Chondrocyte (in vitro differentiated cells): ENCODE data around the gene LHX6. TPM values are rescaled to one million over a fixed set of nuclear protein-coding genes. Genes with fewer than 3 reads are reported as not detected.

ENCODE experiments used
- DNase-seq: peaks from one replicate; pipeline ENCODE4 v3.0.0; 2021; ENCODE audit warnings: mixed read lengths, low spot score
- H3K27ac Mint-ChIP-seq: one replicate; pipeline ENCODE4 v1.8.0; 2021; ENCODE audit warnings: mild to moderate bottlenecking, moderate library complexity, mixed read lengths; ENCODE audit not compliant: unreplicated experiment
- H3K27me3 Mint-ChIP-seq: 2 replicates; pipeline ENCODE4 v1.8.0; 2021; ENCODE audit warnings: low read depth, mixed read lengths
- H3K36me3 Mint-ChIP-seq: 2 replicates; pipeline ENCODE4 v1.8.0; 2021; ENCODE audit warnings: low read depth, mixed read lengths
- H3K4me1 Mint-ChIP-seq: 2 replicates; pipeline ENCODE4 v1.8.0; 2021; ENCODE audit warnings: low read depth, mild to moderate bottlenecking, mixed read lengths
- H3K4me3 Mint-ChIP-seq: one replicate; pipeline ENCODE4 v1.8.0; 2021; ENCODE audit warnings: mild to moderate bottlenecking, moderate library complexity, mixed read lengths; ENCODE audit not compliant: unreplicated experiment
- H3K9me3 Mint-ChIP-seq: 2 replicates; pipeline ENCODE4 v1.8.0; 2021; ENCODE audit warnings: low read depth, mixed read lengths
- long read RNA-seq: library from polyadenylated mRNA; stranded (forward); transcript quantifications from one replicate; pipeline ENCODE4 v2.0.0, GENCODE V29; 2021
- total RNA-seq: library from RNA; stranded (reverse); gene quantifications from 3 replicates; pipeline ENCODE4 v1.2.1, GENCODE V29; 2021
- TF ChIP-seq, protein P1 (sequence below): fragments of 200-600 bp; sonication (generic); IDR thresholded peaks from 2 replicates; pipeline ENCODE4 v1.5.0; 2021; ENCODE audit warnings: antibody characterized with exemption, mild to moderate bottlenecking, moderate library complexity

Gene LHX6
- not detected in 3 replicates for total RNA-seq
- long read RNA-seq, partial matches to known transcripts: 1 of 1 reads
- long read RNA-seq, other reads (novel, unspliced or antisense): 0 of 1 reads

DNA sequence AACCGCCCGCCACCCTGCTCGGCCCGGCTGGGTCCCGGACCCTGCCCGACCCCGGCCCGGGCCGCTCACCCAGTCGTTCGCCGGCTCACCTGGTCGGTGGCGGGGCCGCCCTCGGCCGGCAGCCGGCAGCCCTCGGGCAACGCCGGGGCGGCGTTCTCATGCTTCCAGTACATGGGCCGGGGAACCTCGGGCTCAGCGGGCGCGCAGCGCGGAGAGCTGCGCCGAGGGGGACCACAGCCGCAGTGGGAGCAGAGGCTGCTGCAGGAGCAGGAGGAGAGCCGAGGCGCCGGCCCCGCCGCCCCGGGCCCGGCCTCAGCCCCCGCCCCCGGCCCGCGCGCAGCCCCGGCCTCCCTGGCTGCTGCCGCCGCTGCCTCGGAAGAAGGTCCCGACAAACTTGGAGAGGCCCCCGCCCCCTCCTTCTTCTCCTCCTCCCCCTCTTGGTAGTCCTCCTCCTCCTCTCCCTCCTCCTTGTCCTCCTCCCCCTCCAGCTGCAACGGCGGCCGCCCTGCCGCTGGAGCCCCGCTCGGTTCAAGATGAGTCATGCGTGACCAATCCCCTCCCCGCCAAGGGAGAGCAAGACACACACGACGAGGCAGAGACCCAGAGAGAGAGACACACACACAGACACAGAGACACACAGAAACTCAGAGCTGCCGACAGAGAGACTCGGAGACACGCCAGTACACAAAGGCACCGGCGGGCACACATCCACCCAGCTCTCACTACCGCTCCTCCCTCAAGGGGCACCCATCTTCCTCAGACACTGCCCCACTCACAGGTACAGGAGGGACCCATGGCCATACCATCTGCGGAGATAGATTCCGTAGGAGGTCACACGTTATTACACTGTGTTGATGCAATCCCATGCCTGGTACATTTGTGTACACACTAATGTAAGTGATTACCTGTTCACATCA is at the start of gene LHX6:
LHX6 (minus strand) TSS at position 390 of the 917 bp plus-strand sequence; CDS start at position 173, 217 bp downstream.
- TF ChIP-seq, protein P1, sequence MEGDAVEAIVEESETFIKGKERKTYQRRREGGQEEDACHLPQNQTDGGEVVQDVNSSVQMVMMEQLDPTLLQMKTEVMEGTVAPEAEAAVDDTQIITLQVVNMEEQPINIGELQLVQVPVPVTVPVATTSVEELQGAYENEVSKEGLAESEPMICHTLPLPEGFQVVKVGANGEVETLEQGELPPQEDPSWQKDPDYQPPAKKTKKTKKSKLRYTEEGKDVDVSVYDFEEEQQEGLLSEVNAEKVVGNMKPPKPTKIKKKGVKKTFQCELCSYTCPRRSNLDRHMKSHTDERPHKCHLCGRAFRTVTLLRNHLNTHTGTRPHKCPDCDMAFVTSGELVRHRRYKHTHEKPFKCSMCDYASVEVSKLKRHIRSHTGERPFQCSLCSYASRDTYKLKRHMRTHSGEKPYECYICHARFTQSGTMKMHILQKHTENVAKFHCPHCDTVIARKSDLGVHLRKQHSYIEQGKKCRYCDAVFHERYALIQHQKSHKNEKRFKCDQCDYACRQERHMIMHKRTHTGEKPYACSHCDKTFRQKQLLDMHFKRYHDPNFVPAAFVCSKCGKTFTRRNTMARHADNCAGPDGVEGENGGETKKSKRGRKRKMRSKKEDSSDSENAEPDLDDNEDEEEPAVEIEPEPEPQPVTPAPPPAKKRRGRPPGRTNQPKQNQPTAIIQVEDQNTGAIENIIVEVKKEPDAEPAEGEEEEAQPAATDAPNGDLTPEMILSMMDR: no peak
- peaks cover 47% of the 10 kb centered on the region for H3K27me3 Mint-ChIP-seq
- H3K27ac Mint-ChIP-seq: no peak within 1 kb of the TSS
- peak within 1 kb of the TSS; percentile 41 for H3K4me3 Mint-ChIP-seq
- DNase-seq: no peak
- H3K36me3 Mint-ChIP-seq: peaks cover 2% of the 10 kb centered on the region
- H3K4me1 Mint-ChIP-seq: peaks cover 13% of the 10 kb centered on the region
- H3K9me3 Mint-ChIP-seq: no peaks in the 10 kb centered on the region

GRCh38 chr9:122277285-122277897 is 48.6 kb upstream of the LHX6 start:
- no peak overlapping the region for H3K4me3 Mint-ChIP-seq
- H3K4me1 Mint-ChIP-seq: peaks cover 14% of the 10 kb centered on the region
- peaks cover 21% of the 10 kb centered on the region for H3K36me3 Mint-ChIP-seq
- no peak for DNase-seq
- no peaks in the 10 kb centered on the region for H3K27me3 Mint-ChIP-seq
- TF ChIP-seq, protein P1: no peak
- H3K9me3 Mint-ChIP-seq: peaks cover 12% of the 10 kb centered on the region
- H3K27ac Mint-ChIP-seq: no peak overlapping the region

- H3K27me3 Mint-ChIP-seq: no peaks in the 10 kb centered on the region
- H3K9me3 Mint-ChIP-seq: peaks cover 12% of the 10 kb centered on the region
- H3K27ac Mint-ChIP-seq: no peak overlapping the region
- H3K36me3 Mint-ChIP-seq: peaks cover 21% of the 10 kb centered on the region
- DNase-seq: no peak
- peaks cover 2% of the 10 kb centered on the region for H3K4me1 Mint-ChIP-seq
- TF ChIP-seq, protein P1: no peak
- no peak overlapping the region for H3K4me3 Mint-ChIP-seq
These were observed 47.3 kb upstream of the LHX6 start for GRCh38 chr9:122276096-122276495.

DNA sequence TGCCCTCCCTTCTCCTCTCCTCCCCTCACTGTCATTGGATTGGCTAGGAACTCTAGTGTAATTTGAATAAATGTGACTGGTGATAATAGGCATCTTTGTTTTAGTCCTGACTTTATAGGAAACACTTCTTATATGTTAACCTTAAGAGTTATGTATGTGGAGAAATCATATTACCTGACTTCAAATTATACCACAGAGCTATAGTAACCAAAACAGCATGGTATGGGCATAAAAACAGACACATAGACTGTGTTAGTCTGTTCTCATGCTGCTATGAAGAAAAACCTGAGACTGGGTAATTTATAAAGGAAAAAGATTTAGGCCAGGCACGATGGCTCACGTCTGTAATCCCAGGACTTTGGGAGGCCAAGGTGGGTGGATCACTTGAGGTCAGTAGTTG is 45.3 kb upstream of the LHX6 start:
- Mint-ChIP-seq H3K4me3 (no peak overlapping the region), H3K27ac (no peak overlapping the region), H3K4me1 (no peaks in the 10 kb centered on the region), H3K36me3 (peaks cover 19% of the 10 kb centered on the region), H3K9me3 (peaks cover 12% of the 10 kb centered on the region), H3K27me3 (no peaks in the 10 kb centered on the region)
- DNase-seq: no peak
- TF ChIP-seq, protein P1: no peak

DNA sequence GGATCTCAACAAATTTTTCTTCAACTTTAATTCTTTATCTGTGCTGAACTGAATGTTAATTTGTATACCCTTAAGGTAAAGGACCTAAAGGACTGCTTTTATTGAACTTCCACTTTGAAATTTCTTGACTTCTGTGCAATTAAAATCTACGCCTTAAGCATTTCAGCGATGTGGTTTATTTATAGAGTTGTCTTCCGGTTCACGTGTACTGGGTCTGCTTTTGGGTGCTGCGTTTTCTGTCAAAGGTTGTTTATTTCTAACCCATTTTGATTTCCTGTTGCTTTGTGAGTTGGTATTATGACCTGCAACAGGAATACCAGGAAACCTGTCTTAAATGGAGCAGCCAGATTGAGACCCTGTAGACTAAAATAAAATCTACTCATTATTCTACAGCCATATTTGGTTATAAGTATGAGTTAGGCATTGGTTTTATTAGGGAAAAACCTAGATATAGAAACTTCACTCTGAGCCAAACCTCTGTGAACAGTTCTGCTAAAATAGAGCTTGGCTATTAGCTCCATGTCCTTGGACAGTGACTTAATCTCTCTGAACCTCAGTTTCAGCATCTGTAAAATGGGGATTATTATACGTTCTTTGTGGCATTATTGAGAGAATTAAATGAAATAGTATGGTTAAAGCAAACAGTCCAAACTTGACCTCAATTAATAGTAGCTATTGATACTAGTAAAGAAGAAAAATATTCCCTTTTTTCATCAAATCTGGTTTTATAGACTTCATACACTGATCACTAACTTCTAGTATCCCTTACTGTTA is 39.5 kb upstream of the LHX6 start:
- Mint-ChIP-seq H3K27me3 (no peaks in the 10 kb centered on the region), H3K36me3 (peaks cover 1% of the 10 kb centered on the region), H3K27ac (no peak overlapping the region), H3K9me3 (no peaks in the 10 kb centered on the region), H3K4me1 (peaks cover 18% of the 10 kb centered on the region), H3K4me3 (no peak overlapping the region)
- no peak for DNase-seq
- TF ChIP-seq, protein P1: no peak
